Endodermal cell (in vitro differentiated cells): Measurements from ENCODE around the gene TBC1D1. TPM values are rescaled to one million over a fixed set of nuclear protein-coding genes. Genes with fewer than 3 reads are reported as not detected.

ENCODE experiments used
- DNase-seq: peaks from one replicate; pipeline ENCODE4 v3.0.0-alpha.2; 2017
- H3K27ac ChIP-seq: 2 replicates; pipeline ENCODE4 v1.5.1; 2013; ENCODE audit warnings: mild to moderate bottlenecking, low read depth, low read length, moderate library complexity
- H3K27me3 ChIP-seq: 2 replicates; pipeline ENCODE4 v1.6.1; 2013; ENCODE audit warnings: mild to moderate bottlenecking, low read length, moderate library complexity; ENCODE audit not compliant: insufficient read depth, control insufficient read depth, poor library complexity, severe bottlenecking
- H3K36me3 ChIP-seq: 2 replicates; pipeline ENCODE4 v1.7.0; 2013; ENCODE audit warnings: mild to moderate bottlenecking, low read length, moderate library complexity; ENCODE audit not compliant: control insufficient read depth, insufficient read depth
- H3K4me1 ChIP-seq: one replicate; pipeline ENCODE4 v1.7.0; 2013; ENCODE audit warnings: low read length; ENCODE audit not compliant: control insufficient read depth, insufficient read depth
- H3K4me3 ChIP-seq: 2 replicates; pipeline ENCODE4 v1.5.1; 2013; ENCODE audit warnings: mild to moderate bottlenecking, low read length, moderate library complexity
- H3K9ac ChIP-seq: 2 replicates; pipeline ENCODE4 v1.6.1; 2013; ENCODE audit warnings: mild to moderate bottlenecking, low read length, moderate library complexity; ENCODE audit not compliant: poor library complexity, severe bottlenecking; ENCODE audit errors: extremely low read depth
- H3K9me3 ChIP-seq: 2 replicates; pipeline ENCODE4 v1.6.1; 2013; ENCODE audit warnings: mild to moderate bottlenecking, low read length, moderate library complexity; ENCODE audit not compliant: control insufficient read depth
- H3K27ac Mint-ChIP-seq: 2 replicates; pipeline ENCODE4 v1.8.0; 2020; ENCODE audit warnings: mixed read lengths
- H3K27me3 Mint-ChIP-seq: 2 replicates; pipeline ENCODE4 v1.8.0; 2021; ENCODE audit warnings: mild to moderate bottlenecking, mixed read lengths; ENCODE audit not compliant: insufficient read depth
- H3K36me3 Mint-ChIP-seq: 2 replicates; pipeline ENCODE4 v1.8.0; 2020; ENCODE audit warnings: low read depth, mixed read lengths
- H3K4me1 Mint-ChIP-seq: 2 replicates; pipeline ENCODE4 v1.8.0; 2020; ENCODE audit warnings: mixed read lengths
- H3K4me3 Mint-ChIP-seq: 2 replicates; pipeline ENCODE4 v1.8.0; 2020; ENCODE audit warnings: mild to moderate bottlenecking, moderate library complexity, mixed read lengths
- H3K9me3 Mint-ChIP-seq: 2 replicates; pipeline ENCODE4 v1.8.0; 2020; ENCODE audit warnings: mild to moderate bottlenecking, mixed read lengths
- WGBS, 2 experiments: methylation state at CpG; one replicate each; pipeline versions ENCODE4 v1.1.5 to v1.1.7; 2013; ENCODE audit warnings: missing lambda C conversion rate in 2 of 2, mixed read lengths in 1 of 2; ENCODE audit not compliant: insufficient coverage in 1 of 2, insufficient read length in 1 of 2; 5-methylcytosine and 5-hydroxymethylcytosine counted together
- total RNA-seq, 2 donors: library from RNA; stranded (reverse); fragmentation: NEBNext Ultra II Directional in 1 of 2; extraction: Animal tissue kit (Norgen Biotek cat#: 25700) in 1 of 2; gene quantifications; 2 replicates in 1 of 2; 3 replicates in 1 of 2; pipeline ENCODE4 v1.2.1, GENCODE V29; 2021
- TF ChIP-seq, protein P1 (sequence below): fragments of 200-600 bp; sonication (generic); conservative IDR thresholded peaks from 2 replicates; pipeline ENCODE4 v1.5.0; 2021; ENCODE audit warnings: antibody characterized with exemption, mild to moderate bottlenecking

Gene TBC1D1
- total RNA-seq, 2 donors from 2014 or later = 110 to 122 TPM

GRCh38 chr4:38085751-38086150 lies 194.9 kb downstream of the TBC1D1 start:
- WGBS, 2 experiments = 92 to 94% methylated on average over 4 of the region's 4 CpGs
- Histone ChIP-seq H3K36me3 (peaks cover 18% of the 10 kb centered on the region), H3K9ac (no peak overlapping the region), H3K27me3 (no peaks in the 10 kb centered on the region), H3K4me3 (no peak overlapping the region), H3K4me1 (no peaks in the 10 kb centered on the region), H3K27ac (no peak overlapping the region), H3K9me3 (no peaks in the 10 kb centered on the region)
- no peaks in the 10 kb centered on the region for H3K9me3 Mint-ChIP-seq
- no peak overlapping the region for H3K4me3 Mint-ChIP-seq
- TF ChIP-seq, protein P1, sequence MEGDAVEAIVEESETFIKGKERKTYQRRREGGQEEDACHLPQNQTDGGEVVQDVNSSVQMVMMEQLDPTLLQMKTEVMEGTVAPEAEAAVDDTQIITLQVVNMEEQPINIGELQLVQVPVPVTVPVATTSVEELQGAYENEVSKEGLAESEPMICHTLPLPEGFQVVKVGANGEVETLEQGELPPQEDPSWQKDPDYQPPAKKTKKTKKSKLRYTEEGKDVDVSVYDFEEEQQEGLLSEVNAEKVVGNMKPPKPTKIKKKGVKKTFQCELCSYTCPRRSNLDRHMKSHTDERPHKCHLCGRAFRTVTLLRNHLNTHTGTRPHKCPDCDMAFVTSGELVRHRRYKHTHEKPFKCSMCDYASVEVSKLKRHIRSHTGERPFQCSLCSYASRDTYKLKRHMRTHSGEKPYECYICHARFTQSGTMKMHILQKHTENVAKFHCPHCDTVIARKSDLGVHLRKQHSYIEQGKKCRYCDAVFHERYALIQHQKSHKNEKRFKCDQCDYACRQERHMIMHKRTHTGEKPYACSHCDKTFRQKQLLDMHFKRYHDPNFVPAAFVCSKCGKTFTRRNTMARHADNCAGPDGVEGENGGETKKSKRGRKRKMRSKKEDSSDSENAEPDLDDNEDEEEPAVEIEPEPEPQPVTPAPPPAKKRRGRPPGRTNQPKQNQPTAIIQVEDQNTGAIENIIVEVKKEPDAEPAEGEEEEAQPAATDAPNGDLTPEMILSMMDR = no peak
- no peak for DNase-seq
- H3K4me1 Mint-ChIP-seq = peaks cover 24% of the 10 kb centered on the region
- peaks cover 11% of the 10 kb centered on the region for H3K36me3 Mint-ChIP-seq
- H3K27ac Mint-ChIP-seq = peak overlapping the region; percentile 58
- H3K27me3 Mint-ChIP-seq = no peaks in the 10 kb centered on the region

DNA sequence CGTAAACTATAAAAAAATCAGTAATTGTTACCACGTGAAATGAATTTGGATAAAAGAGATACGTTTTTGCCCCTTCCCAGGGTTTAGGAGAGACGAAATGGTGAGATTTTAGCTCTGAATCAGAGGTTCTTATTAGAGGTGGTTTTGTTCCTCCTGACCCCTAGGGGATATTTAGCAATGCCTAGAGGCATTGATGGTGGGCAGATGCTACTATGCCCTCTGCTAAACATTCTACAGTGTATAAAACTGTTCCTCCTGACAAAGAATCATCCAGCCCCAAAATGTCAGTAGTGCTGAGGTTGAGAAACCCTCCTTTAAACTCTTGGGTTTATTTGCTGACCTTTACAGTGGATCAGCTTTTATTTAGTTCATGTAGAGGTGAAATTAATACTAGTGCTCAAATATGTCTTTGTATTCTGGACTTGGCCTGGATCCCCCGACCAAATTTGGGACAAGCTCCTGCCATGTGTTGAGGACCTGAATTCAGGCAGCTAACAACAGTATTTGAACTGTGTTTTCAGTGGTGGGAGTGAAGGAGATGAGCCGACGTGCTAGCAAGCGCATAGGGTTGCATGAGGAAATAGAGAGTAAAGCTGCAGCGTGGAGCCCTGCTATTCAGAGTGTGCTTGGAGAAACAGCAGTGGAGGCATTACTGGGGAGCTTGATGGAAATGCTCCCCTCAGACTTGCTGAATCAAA lies 195.4 kb downstream of the TBC1D1 start:
- Mint-ChIP-seq H3K36me3 (peaks cover 13% of the 10 kb centered on the region), H3K27ac (peak overlapping the region; percentile 81), H3K9me3 (no peaks in the 10 kb centered on the region), H3K4me3 (no peak overlapping the region), H3K27me3 (no peaks in the 10 kb centered on the region), H3K4me1 (peaks cover 24% of the 10 kb centered on the region)
- TF ChIP-seq, protein P1 = no peak
- 75 to 76% methylated on average over 7 to 9 of the region's 9 CpGs for WGBS, 2 experiments
- H3K27me3 ChIP-seq = no peaks in the 10 kb centered on the region
- H3K27ac ChIP-seq = no peak overlapping the region
- no peaks in the 10 kb centered on the region for H3K4me1 ChIP-seq
- no peak overlapping the region for H3K4me3 ChIP-seq
- no peaks in the 10 kb centered on the region for H3K9me3 ChIP-seq
- peaks cover 23% of the 10 kb centered on the region for H3K36me3 ChIP-seq
- no peak overlapping the region for H3K9ac ChIP-seq
- peak; percentile 58 for DNase-seq

- TF ChIP-seq, protein P1 = no peak
- Histone ChIP-seq H3K27ac (no peak overlapping the region), H3K27me3 (no peaks in the 10 kb centered on the region), H3K9me3 (no peaks in the 10 kb centered on the region), H3K36me3 (peaks cover 28% of the 10 kb centered on the region), H3K4me1 (no peaks in the 10 kb centered on the region), H3K4me3 (no peak overlapping the region), H3K9ac (no peak overlapping the region)
- Mint-ChIP-seq H3K9me3 (no peaks in the 10 kb centered on the region), H3K4me1 (peaks cover 24% of the 10 kb centered on the region), H3K27me3 (no peaks in the 10 kb centered on the region), H3K27ac (peak overlapping the region; percentile 22), H3K36me3 (peaks cover 13% of the 10 kb centered on the region), H3K4me3 (no peak overlapping the region)
- no peak for DNase-seq
- WGBS, 2 experiments = 76 to 79% methylated on average over 2 of the region's 2 CpGs
Observed at GRCh38 chr4:38086849-38087226, 196.0 kb downstream of the TBC1D1 start.
